Activated T-helper 9 cell treated with anti-CD3 and anti-CD28 coated beads, Interleukin-2, amount 50 U/mL, for 16 hours (primary cell): ENCODE results near the gene ANKRD11.
"Not testable (repeated sequence)": the region's sequence is repeated elsewhere in the genome, so short reads cannot be mapped to it uniquely, and the experiment has no call there.

ENCODE experiments used
- DNase-seq: peaks from one replicate; pipeline ENCODE4 v3.0.0-alpha.2; 2020; ENCODE audit warnings: low read depth

ANKRD11 gene

DNA sequence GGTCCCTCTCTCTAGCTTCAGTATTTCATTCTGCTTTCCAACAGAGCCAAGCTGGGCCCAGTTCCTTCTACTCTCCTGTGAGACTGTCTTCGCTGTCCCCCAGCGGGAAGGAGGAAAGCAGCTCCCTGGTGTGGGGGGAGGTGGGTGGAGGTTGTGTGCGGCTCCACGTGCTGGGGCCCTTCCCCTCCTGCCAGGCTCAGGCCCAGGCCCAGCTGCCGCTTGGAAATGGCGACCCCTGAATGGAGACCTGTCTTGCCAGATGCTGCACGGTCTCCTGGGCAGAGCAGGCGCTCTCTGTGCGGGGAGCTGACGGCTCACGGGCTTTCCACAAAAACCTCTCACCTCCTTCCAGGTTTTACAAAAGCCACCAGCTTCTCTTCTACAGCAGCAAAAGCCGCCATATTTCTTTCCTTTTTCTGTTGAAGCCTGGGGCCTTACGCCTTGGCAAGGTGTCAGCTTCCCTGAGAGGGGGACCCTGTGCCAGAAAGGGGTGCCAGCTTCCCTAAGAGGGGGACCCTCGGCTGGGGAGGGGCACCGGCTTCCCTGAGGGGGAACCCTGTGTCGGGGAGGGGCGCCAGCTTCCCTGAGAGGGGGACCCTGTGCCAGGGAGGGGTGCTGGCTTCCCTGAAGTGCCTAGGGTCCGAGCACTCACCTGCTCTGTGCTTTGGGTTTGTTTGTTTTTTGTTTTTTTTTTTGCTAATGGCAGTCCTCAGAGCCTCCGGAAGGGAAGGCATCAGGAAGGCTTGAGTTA, 225.4 kb downstream of the ANKRD11 start:
- DNase-seq: no peak

- no peak for DNase-seq
These were observed 228.4 kb downstream of the ANKRD11 start for GRCh38 chr16:89261691-89262563.

DNA sequence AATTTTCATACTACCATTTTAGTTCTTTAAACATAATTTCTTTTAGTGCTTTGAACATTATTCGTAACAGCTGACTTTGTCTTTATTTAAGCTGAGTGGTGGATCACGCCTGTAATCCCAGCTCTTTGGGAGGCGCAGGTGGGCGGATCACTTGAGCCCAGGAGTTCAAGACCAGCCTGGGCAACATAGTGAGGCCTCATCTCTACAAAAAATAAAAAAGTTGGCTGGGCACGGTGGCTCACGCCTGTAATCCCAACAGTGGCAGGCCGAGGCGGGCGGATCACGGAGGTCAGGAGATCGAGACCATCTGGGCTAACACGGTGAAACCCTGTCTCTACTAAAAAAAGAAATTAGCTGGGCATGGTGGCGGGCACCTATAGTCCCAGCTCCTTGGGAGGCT, 230.5 kb downstream of the ANKRD11 start:
- DNase-seq: not testable (repeated sequence)

- no peak for DNase-seq
These were observed 232.4 kb downstream of the ANKRD11 start for GRCh38 chr16:89257757-89258465.

GRCh38 chr16:89257281-89257731, 233.1 kb downstream of the ANKRD11 start:
- no peak for DNase-seq

DNA sequence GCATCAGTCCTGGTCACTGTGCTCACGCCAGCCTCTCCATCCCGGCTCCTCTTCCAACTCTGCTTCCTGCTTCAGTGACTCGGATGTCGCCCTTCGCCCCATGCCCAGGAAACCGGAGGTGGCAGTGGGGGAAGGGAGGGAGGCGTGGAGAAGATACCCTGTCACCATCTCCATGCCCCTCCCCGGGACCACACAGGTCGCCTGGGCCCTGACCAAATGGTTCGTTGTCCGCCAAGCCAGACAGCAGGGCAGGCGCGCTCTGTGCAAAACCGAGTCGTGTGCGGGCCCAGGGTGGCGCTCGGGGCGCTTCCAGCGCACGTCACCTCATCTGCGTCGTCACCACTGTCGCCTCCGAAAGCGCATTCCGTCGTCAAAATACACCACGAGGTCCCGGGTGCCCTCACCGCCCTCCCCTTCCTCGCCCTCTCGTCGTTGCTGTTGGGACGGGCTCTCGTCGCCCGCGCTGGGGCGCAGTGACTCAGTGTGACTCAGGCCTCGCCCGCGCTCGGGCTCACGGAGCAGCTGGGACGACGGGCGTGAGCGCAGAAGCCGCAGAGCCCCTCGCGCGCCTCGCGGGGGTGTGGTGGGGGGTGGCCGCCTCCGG, 233.6 kb downstream of the ANKRD11 start:
- DNase-seq: peak; percentile 74

GRCh38 chr16:89253548-89254287, 236.6 kb downstream of the ANKRD11 start:
- DNase-seq: no peak

GRCh38 chr16:89248196-89248982, 242.0 kb downstream of the ANKRD11 start:
- DNase-seq: no peak

DNA sequence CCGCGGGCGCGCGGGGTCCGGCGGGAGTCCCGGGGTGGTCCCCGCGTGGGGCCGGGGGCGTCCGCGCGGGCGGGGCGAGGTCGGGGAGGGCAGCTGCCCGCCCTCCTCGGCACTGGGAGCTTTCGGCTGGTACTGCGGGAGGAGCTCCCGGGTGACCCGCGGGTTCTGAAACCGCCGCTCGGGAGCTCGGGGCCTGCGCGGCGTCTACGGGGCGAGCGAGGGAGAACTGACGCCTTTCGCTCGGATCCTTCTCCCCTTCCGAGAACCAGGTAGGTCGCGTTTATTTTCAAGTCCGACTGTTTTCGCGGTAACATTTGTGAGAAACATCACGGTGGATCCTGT, 242.7 kb downstream of the ANKRD11 start:
- not testable (repeated sequence) for DNase-seq

DNA sequence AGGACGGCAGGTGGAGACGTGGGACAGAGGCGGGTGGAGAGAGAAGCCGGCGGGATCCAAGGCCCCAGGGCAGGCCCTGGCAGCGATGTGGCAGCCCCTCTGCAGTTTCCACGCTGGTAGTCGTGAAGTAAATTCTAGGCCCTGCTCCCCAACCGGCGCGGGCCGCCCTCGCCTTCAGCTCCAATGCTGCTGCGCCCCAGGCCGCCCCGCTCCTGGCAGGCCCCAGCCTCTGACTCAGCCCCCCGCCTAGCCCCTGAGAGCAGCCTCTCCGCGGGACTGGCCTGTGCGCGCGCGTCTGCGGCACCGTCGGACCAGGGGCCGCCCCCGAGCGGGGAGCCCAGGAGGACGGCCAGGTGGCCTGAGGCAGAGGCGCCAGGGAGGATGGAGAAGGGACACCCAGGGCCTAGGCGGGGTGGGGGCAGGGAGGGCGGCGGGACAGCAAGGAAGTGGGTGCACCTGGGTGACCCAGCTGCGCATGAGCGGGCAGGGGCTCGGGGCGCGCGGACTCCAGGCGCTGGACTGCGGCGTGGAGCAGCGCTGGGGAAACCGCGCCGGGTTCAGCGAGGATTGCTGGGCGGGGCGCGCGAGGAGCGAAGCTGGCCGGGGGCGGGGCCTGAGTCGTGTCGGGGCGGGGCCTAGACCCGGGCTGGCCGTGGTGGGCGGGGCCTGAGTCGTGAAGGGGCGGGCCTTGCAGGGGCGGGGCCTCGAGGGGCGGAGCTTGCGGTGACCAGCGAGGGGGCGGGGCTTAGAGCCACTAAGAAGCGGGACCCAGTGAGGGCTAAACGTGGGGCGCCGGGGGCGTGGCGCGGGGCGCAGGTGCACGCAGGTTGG, 243.2 kb downstream of the ANKRD11 start:
- DNase-seq: peak; percentile 95

DNA sequence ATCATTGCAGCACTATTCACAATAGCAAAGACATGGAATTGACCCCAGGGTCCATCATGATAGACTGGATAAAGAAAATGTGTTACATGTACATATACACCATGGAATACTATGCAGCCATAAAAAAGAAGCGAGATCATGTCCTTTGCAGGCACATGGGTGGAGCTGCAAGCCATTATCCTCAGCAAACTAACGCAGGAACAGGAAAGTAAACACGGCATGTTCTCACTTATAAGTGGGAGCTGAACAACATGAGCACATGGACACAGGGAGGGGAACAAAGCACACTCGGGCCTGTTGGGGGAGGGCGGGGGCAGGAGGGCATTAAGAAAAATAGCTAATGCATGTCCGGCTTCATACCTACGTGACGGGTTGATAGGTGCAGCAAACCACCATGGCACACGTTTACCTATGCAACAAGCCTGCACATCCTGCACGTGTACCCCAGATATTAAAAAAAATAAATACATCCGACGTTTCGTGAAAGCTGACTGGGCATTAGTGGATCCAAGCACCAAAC, 243.9 kb downstream of the ANKRD11 start:
- DNase-seq: no peak

DNA sequence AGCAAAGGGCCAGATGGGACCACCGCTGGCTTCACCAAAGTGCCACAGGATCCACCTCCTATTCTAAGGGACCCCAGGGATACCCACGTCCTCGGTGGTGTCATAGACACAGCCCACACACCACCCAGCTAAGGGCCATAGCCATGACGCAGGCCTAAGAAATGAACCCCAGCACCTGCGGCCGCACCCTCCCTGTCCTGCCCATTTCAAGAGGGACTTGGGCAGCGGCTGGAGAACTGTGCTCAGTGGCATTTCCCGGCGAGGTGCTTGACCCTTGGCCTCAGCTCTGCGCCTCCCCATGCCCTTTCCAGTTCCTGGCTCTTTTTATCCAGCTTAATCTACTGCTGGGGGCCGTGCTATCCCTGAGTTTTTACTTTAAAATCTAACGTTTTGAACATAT, 245.6 kb downstream of the ANKRD11 start:
- no peak for DNase-seq

- not testable (repeated sequence) for DNase-seq
These were observed 246.1 kb downstream of the ANKRD11 start for GRCh38 chr16:89244264-89244663.

DNA sequence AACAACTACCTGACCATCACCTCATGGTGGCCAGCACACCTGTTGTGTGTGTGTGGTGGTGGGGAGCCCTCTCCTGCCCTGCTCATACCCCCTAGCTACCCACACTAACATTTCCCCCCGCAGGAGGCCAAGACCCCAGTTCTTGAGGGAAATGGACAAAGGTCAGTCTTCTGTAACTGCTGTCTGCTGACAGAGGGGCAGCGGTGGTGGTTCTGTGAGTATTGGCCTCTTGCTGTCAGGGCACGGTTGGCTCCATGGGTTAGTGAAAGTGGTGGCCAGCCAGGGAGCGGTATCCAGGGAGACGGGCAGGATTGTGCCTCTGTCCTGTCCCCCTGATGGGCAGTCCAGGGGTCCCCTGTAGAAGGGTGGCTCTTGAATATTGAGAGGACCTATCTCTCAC, 246.7 kb downstream of the ANKRD11 start:
- DNase-seq: no peak

GRCh38 chr16:89242795-89243200, 247.6 kb downstream of the ANKRD11 start:
- DNase-seq: no peak

DNA sequence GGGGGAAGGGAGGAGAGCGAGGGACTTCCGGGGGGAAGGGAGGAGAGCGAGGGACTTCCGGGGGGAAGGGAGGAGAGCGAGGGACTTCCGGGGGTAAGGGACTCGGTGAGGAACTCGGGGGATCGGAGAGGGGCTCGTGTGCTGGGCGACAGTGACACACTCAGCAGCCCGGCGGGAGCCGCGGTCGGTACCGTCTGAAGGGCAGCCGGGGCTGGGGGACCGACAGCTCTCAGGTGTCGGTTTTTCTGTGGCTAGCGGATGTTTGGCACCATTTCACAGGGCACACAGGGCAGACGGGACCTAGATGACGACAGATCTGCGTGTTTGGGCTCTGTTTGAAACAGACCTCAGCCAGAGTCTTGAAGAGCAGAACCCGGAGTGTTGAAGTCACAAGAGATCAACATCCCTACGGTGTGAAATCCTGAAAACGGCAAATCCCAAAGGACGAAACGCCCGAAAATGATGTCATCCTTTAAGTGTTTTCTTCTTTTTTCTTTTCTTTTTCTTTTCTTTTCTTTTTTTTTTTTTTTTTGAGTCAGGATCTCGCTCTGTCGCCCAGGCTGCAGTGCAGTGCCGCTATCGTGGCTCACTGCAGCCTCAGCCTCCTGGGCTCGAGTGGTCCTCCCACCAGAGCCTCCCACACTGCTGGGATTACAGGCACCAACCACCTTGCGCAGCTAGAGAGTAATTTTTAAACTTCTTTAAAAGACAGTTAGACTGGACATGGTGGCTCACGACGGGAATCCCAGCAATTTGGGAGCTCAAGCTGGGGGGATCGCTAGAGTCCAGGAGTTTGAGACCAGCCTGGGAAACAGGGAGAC, 249.0 kb downstream of the ANKRD11 start:
- DNase-seq: peak; percentile 70

- no peak for DNase-seq
These were observed 252.6 kb downstream of the ANKRD11 start for GRCh38 chr16:89237733-89238132.

- DNase-seq: no peak
These were observed 256.5 kb downstream of the ANKRD11 start for GRCh38 chr16:89233678-89234490.
